ENCODE data around the gene ABCA7. TPM values are rescaled to one million over a fixed set of nuclear protein-coding genes. Genes with fewer than 3 reads are reported as not detected.

ABCA7 gene, protein sequence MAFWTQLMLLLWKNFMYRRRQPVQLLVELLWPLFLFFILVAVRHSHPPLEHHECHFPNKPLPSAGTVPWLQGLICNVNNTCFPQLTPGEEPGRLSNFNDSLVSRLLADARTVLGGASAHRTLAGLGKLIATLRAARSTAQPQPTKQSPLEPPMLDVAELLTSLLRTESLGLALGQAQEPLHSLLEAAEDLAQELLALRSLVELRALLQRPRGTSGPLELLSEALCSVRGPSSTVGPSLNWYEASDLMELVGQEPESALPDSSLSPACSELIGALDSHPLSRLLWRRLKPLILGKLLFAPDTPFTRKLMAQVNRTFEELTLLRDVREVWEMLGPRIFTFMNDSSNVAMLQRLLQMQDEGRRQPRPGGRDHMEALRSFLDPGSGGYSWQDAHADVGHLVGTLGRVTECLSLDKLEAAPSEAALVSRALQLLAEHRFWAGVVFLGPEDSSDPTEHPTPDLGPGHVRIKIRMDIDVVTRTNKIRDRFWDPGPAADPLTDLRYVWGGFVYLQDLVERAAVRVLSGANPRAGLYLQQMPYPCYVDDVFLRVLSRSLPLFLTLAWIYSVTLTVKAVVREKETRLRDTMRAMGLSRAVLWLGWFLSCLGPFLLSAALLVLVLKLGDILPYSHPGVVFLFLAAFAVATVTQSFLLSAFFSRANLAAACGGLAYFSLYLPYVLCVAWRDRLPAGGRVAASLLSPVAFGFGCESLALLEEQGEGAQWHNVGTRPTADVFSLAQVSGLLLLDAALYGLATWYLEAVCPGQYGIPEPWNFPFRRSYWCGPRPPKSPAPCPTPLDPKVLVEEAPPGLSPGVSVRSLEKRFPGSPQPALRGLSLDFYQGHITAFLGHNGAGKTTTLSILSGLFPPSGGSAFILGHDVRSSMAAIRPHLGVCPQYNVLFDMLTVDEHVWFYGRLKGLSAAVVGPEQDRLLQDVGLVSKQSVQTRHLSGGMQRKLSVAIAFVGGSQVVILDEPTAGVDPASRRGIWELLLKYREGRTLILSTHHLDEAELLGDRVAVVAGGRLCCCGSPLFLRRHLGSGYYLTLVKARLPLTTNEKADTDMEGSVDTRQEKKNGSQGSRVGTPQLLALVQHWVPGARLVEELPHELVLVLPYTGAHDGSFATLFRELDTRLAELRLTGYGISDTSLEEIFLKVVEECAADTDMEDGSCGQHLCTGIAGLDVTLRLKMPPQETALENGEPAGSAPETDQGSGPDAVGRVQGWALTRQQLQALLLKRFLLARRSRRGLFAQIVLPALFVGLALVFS (N-terminal part only)
- 10 to 100 TPM in 1 of 2 donors, 1 to 10 TPM in 1; 9.0 to 14.8 TPM for total RNA-seq

DNA sequence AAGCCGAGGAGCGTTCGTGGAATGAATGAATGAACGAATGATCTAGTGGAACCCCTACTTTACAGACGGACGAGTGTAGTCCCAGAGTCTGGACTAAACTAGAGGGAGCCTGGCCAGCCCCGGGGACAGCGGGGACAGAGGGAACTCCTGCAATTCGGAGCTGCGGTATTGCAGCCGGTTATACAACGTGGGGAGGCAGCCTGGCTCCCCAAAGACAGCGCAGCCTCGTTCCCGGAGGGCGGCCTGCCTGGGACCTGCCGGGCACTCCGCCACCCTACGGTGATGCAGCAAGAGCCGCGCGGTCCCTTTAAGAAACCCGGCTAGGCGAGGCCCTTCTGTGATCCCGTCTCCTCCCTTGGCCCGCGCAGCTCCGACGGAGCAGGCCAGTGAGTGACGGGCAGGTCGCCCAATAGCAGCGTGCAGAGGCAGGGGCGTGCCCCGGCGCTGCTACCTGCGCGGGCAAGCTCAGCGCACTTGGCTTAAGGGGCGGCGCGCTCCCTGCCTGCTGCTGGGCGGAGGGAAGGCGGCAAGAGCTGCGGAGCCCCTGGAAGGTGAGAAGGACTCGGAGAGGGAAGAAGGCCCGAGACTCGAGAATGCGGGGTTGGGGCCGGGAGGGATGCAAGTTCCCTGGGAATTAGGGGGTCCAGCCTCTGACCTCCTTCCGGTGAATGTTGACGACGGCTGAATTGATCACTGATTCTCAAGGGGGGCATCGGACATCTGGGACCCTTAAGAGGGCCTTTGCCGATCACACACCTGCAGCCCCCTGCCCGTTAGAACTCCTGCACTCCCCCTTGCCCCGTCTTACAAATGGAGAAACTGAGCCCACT lies at the start of gene ABCA7:
ABCA7 (plus strand) TSS at position 462 of the 830 bp plus-strand sequence. CDS start 1,255 bp downstream, outside the sequence.

DNA sequence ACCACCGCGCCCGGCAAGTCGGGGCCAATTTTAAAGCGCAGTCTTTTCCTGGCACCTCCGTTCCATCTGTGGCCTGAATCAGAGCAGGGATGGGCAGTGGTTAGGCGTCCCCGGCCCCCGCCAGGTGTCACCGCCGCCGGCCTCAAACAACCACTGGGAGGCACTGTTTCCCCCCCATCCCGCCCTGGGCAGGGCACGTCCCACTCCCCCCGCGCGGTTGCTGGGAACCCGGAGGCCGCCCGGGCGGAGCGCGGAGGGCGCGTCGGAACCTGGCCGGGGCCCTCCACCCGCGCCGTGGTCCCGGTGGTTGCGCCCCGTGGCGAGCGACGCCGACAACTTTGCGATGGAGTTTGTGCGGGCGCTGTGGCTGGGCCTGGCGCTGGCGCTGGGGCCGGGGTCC lies 39.8 kb upstream of the ABCA7 start, which contains the start of gene GRIN3B:
GRIN3B (plus strand) TSS at position 325 of the 400 bp plus-strand sequence; CDS start at position 344, 19 bp downstream.

DNA sequence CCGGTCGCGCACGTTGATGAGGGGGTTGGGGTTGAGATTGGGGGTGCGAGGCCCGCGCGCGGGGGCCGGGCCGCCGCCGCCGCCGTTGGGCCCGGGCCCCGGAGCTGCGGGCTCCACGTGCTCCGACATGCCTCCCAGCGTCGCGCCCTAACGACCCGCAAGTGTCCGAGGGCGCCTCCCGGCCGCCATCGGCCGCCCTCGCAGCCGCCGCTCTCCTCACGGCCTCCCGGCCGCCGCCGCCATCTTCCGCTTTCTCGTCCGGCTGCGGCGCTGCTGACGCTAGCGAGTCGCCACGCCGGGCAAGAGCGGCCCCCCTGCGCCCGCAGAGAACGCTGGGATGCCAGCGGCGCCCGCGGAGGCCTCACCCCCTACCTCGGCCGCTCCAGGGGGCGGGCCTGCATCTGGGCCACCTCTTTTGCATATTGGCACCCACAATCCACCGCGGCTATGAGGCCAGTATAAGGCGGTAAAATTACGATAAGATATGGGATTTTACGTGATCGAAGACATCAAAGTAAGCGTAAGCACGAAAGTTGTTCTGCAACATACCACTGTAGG lies 19.0 kb upstream of the ABCA7 start, which contains the start of gene TMEM259:
TMEM259 (minus strand) TSS at position 256 of the 558 bp plus-strand sequence; CDS start at position 129, 127 bp downstream.

DNA sequence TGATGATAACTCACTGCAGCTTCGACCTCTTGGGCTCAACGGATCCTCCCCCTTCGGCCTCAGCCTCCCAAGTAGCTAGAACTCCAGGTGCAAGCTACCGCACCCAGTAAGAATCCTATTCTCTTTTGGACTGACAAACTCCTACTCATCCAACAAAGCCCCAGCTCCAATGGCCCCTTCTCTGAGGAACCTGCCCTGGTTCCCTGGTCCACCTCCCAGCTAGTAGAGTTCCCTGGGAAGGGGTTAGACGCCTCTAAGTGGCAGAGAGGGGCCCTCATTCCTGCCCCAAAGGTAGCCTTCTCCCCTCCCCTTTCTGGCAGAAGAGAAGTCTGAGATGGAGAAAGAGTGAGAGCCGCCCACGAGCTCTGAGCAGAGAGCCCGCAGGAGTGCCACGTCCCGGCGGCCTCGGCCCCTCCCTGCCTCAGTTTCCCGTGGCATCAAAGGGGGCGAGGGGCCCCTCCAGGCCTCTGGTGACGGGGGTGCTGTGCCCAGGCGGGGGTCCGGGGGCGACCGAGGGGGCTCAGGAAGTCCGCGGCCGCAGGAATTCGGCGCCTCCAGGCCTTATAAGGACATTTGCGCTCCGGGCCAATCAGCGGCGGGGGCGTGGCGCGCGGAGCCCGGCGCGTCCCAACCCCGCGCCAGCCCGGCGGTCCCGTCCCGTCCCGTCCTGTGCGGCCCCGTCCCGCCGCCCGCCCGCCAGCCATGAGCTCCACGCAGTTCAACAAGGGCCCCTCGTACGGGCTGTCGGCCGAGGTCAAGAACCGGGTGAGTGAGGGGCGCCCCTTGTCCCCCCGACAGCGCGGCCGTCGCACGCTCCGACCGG lies 13.7 kb upstream of the ABCA7 start, which contains the start of gene CNN2:
CNN2 (plus strand) TSS at position 649 of the 823 bp plus-strand sequence; CDS start at position 703, 54 bp downstream.

DNA sequence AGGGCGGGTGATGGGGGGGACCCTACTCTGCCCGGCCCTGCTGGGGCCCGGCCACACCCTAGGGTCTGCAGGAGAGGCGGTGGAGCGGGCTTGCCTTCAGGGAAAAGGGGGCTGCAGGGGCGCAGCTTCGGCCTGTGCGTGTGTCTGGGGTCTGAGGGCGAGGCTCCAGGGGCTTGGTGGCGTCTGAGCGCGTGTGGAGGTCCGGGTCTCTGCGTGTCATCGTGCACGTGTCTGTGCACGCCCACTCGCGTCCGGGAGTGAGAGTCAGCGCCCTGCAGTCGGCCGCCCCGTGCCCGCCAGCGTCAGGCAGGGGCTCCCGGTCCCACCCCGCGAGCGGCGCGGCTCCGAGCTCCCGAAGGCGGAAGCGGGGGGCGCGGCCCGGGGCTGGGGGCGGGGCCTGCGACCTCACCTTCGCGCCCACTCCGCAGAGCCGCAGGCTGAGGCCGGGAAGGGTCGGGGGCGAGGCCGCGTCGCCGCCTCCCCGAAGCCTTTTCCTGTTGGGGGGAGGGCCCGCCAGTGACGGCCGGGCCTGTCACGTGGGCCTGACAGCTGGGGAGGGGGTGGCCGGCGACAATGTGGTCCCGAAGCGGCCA lies 26.9 kb downstream of the ABCA7 start, which contains the start of gene ARHGAP45:
ARHGAP45 (plus strand) TSS at position 420 of the 593 bp plus-strand sequence. CDS start 239 bp downstream, outside the sequence.

DNA sequence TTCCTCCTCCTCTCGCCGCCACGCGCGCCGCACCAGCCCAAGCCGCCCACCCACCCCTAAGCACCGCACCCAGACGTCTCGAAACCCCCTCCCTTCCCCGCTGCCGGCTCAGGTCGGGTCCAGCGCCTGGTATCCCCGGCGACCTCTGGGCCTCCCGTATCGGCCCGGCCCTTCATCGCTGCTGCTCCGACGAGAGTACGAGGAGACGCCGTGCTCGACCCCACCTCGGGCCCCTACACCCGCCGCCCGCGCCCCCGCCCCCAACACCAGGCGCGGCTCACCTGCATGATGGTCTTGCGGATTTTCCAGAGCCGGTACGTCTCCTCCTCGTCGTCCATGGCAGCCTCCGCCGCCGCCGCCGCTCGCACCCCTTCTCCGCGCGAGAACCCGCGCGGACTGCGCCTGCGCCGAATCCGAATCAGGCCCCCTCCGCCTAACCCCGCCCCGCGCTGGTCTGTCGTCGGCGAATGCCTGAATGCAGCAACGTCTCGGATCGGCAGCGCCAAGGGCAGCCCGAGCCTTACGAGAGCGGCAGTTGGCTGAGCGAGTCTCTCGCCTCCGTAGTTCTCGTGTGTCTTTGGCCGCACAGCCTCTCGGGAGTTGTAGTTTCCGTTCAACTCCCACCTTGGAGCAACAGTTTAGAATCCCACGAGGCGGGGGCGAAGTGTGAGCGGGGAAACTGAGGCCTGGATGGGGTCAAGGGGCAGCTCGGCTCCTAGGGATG lies 55.2 kb downstream of the ABCA7 start, which contains the start of gene POLR2E:
POLR2E (minus strand) TSS at position 398 of the 724 bp plus-strand sequence; CDS start at position 338, 60 bp downstream.

DNA sequence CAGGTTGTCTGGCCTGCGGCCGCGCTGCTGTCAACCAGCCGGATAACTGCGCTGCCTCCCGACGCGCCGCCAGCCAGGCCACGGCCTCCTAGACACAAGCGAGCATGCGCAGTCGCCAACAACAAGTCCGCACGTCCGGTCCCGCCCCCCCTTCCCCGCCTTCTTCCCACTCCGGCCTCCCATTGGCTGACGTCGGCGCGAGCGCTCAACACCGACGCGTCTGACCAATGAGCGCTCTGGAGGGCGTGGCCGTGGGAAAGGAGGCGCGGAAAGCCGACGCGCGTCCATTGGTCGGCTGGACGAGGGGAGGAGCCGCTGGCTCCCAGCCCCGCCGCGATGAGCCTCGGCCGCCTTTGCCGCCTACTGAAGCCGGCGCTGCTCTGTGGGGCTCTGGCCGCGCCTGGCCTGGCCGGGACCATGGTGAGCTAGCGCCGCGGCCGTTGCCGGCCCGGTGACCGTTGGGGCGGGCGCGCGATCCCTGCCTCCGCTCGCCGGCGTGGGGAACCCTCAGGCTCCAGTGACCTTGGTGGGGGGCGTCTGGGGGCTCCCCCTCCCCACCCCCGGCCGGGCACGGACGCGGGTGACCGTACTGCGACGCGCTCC lies 63.9 kb downstream of the ABCA7 start, which contains the start of gene GPX4:
GPX4 (plus strand) TSS at position 287 of the 603 bp plus-strand sequence; CDS start at position 337, 50 bp downstream.

Small RNAs within 50 kb of the gene (small RNA-seq; reads per million reads assigned to genes)
- gene RNU6-2, result 5.3 to 25.1 reads per million in 2 donors

Other genes with a start within 250 kb of the ABCA7 start
- gene PTBP1, start 242.7 kb upstream of the ABCA7 start, total RNA-seq, result 100 to 1,000 TPM; 124 to 198 TPM
- under 1 TPM in 1 of 2 donors, not detected in 1; 0.33 TPM for gene PLPPR3, start 218.2 kb upstream of the ABCA7 start, total RNA-seq
- not detected for gene AZU1, start 212.3 kb upstream of the ABCA7 start, total RNA-seq
- not detected for gene PRTN3, start 199.1 kb upstream of the ABCA7 start, total RNA-seq
- gene ELANE, start 187.8 kb upstream of the ABCA7 start, total RNA-seq, result not detected
- under 1 TPM in 1 of 2 donors, not detected in 1; 1.00 TPM for gene CFD, start 180.4 kb upstream of the ABCA7 start, total RNA-seq
- gene MED16, start 146.9 kb upstream of the ABCA7 start, total RNA-seq, result 10 to 100 TPM; 22.4 to 23.0 TPM
- gene RNU6-9, start 146.6 kb upstream of the ABCA7 start, total RNA-seq, result not detected
- 10 to 100 TPM; 20.6 to 23.3 TPM for gene R3HDM4, start 126.9 kb upstream of the ABCA7 start, total RNA-seq
- gene KISS1R, start 122.8 kb upstream of the ABCA7 start, total RNA-seq, result not detected
- 10 to 100 TPM; 11.0 to 12.0 TPM for gene ARID3A, start 114.1 kb upstream of the ABCA7 start, total RNA-seq
- 10 to 100 TPM; 60.6 to 65.3 TPM for gene WDR18, start 55.8 kb upstream of the ABCA7 start, total RNA-seq
- gene GRIN3B, start 39.7 kb upstream of the ABCA7 start, total RNA-seq, result under 1 TPM in 1 of 2 donors, not detected in 1; under 0.01 TPM
- 100 to 1,000 TPM; 109 to 124 TPM for gene TMEM259, start 19.0 kb upstream of the ABCA7 start, total RNA-seq
- not detected for gene RNU6-2, start 18.6 kb upstream of the ABCA7 start, total RNA-seq
- gene CNN2, start 13.5 kb upstream of the ABCA7 start, total RNA-seq, result 10 to 100 TPM; 22.0 to 48.6 TPM
- gene ARHGAP45, start 27.1 kb downstream of the ABCA7 start, total RNA-seq, result 1 to 10 TPM in 1 of 2 donors, under 1 TPM in 1; 0.69 to 4.0 TPM
- 100 to 1,000 TPM in 1 of 2 donors, 10 to 100 TPM in 1; 69.2 to 110 TPM for gene POLR2E, start 55.3 kb downstream of the ABCA7 start, total RNA-seq
- gene GPX4, start 63.9 kb downstream of the ABCA7 start, total RNA-seq, result 100 to 1,000 TPM; 109 to 195 TPM
- 10 to 100 TPM; 63.7 to 63.9 TPM for gene SBNO2, start 134.2 kb downstream of the ABCA7 start, total RNA-seq
- gene STK11, start 165.7 kb downstream of the ABCA7 start, total RNA-seq, result 10 to 100 TPM; 50.9 to 58.9 TPM
- gene CBARP, start 197.9 kb downstream of the ABCA7 start, total RNA-seq, result 1 to 10 TPM; 2.4 to 3.3 TPM
- 10 to 100 TPM; 19.6 to 31.0 TPM for gene ATP5F1D, start 201.6 kb downstream of the ABCA7 start, total RNA-seq
- gene MIDN, start 208.5 kb downstream of the ABCA7 start, total RNA-seq, result 10 to 100 TPM in 1 of 2 donors, 1 to 10 TPM in 1; 9.3 to 12.3 TPM
- gene CIRBP, start 229.2 kb downstream of the ABCA7 start, total RNA-seq, result 100 to 1,000 TPM in 1 of 2 donors, 10 to 100 TPM in 1; 67.3 to 137 TPM
- gene FAM174C, start 235.4 kb downstream of the ABCA7 start, total RNA-seq, result 10 to 100 TPM; 47.8 to 63.6 TPM
- gene EFNA2, start 245.8 kb downstream of the ABCA7 start, total RNA-seq, result not detected